GM12865 (cell line): ENCODE results near the gene TMC6.
"Not testable (repeated sequence)": the region's sequence is repeated elsewhere in the genome, so short reads cannot be mapped to it uniquely, and the experiment has no call there.

Experiments used
- DNase-seq: peaks from one replicate; pipeline ENCODE4 v3.0.0; 2010; ENCODE audit warnings: low read depth
- H3K4me3 ChIP-seq: 2 replicates; pipeline ENCODE4 v1.5.1; 2011; ENCODE audit warnings: mild to moderate bottlenecking, low read depth, low read length, control low read depth
- CTCF ChIP-seq: IDR thresholded peaks from 2 replicates; pipeline ENCODE4 v1.5.1; 2011; ENCODE audit warnings: low read length, control low read depth, low read depth, inconsistent platforms; ENCODE audit not compliant: insufficient read depth; ENCODE audit errors: missing control alignments

Gene TMC6

DNA sequence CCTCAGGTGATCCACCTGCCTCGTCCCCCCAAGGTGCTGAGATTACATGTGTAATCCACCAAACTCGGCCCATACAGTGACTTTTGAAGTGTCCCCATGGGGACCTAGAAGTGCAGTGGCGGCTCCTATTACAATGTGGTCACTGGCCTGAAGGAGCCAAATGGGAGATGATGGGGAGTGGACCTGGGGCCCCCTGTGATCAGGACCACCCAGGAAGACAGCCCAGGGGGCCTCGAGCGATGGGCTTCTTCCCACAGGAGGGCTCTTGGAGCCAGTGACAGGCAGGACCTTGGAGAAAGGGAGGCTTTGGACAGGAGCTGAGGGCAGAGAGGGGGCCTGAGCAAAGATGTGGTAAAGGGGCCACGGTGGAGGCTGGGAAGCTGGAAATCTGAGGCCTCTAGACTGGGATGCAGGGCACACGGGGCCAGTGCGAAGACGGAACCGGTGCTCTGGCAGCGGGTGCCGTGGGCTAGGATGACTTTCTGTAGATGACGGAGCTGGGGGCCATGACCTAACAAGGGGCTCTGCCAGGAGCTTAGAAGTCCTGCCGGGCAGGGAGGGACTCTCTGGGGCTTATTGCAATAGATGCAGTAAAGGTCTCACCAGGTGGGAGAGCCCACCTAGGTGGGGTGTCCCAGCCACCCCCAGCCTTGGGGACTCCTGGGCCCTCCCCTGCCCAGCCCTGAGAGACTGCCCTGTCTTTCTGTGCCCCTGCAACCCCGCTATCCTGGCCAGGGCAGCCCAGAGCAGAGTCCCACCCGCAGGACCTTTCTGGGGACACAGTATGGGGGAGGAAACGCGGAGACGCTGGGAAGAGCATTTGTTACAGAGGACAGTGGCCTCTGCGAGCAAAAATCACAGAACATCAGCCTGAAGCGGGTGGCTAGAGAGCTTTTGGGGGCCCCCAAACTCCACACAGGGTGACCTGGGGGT, 14.9 kb upstream of the TMC6 start:
- no peak for TF ChIP-seq CTCF

GRCh38 chr17:78142119-78142861, 13.7 kb upstream of the TMC6 start:
- H3K4me3 ChIP-seq, result no peak overlapping the region
- TF ChIP-seq CTCF, result no peak
- DNase-seq, result no peak

More for the DNA sequence above, 14.9 kb upstream of the TMC6 start:
- DNase-seq, result no peak
- H3K4me3 ChIP-seq, result no peak overlapping the region

DNA sequence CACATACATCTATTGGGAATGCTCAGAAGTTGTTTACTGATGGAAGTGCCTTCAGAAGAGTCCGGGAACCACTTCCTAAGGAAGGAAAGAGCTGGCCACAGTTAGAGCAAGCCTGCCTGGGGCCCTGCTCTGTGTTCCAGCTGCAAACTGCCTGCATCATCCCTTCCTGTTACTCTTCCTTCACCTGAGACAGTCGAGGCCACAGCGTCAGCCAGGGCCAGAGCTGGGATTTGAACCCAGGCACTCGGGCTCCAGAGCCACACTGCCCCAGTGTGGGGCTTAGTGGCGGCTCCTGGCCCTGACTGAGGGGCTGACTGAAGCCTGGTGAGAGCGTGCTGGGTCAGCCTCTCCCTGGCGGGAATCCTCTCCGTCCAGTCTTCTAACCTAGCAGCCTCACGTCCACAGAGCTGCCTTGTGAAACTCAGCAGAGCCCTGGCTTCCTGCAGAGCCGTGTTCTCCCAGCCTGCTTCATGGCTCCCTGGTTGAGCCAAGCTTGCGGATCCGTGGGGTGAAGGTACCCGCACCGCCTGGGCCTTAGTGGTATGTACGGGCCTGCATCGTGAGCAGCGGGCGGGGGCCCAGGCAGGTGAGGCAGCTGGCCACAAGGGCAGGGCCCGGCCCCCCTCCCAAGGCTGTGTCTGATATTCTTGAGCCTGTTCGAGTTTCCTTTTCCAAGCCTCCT, 13.0 kb upstream of the TMC6 start:
- no peak overlapping the region for H3K4me3 ChIP-seq
- TF ChIP-seq CTCF, result no peak
- DNase-seq, result no peak

GRCh38 chr17:78140169-78141051, 11.9 kb upstream of the TMC6 start:
- no peak for TF ChIP-seq CTCF
- H3K4me3 ChIP-seq, result no peak overlapping the region
- DNase-seq, result peak; percentile 99

DNA sequence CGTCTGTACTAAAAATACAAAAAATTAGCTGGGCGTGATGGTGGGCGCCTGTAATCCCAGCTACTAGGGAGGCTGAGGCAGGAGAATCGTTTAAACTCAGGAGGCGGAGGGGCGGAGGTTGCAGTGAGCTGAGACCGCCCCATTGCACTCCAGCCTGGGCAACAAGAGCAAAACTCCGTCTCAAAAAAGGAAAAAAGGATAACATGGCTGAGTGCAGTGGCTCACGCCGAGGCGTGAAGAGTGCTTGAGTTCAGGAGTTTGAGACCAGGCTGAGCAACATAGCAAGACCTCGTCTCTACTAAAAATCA, 11.3 kb upstream of the TMC6 start:
- not testable (repeated sequence) for H3K4me3 ChIP-seq, DNase-seq

GRCh38 chr17:78138204-78139060, 9.9 kb upstream of the TMC6 start:
- no peak for DNase-seq
- H3K4me3 ChIP-seq, result no peak overlapping the region
- no peak for TF ChIP-seq CTCF
